Heart right ventricle (tissue), 16 donors: Measurements from ENCODE around the gene ASIC3. TPM values are rescaled to one million over a fixed set of nuclear protein-coding genes. Genes with fewer than 3 reads are reported as not detected.

Experiments used
- ATAC-seq, 8 donors: fragments of 200-7000 bp; cut with Tn5 transposase; one replicate each; pipeline ENCODE4 v1.9.1; 2020; ENCODE audit warnings: mild to moderate bottlenecking in 8 of 8, moderate library complexity in 8 of 8, moderate number of reproducible peaks in 1 of 8
- DNase-seq, 2 donors: peaks; one replicate each; pipeline ENCODE4 v3.0.0-alpha.2; 2020
- H3K27ac ChIP-seq, 10 donors: fragments of 200-600 bp; sonication (generic) in 2 of 10; one replicate each; pipeline versions ENCODE4 v1.5.0 to v1.8.0; 2020 to 2022; ENCODE audit warnings: mild to moderate bottlenecking in 3 of 10
- H3K27me3 ChIP-seq, 7 donors: fragments of 200-600 bp; one replicate each; pipeline ENCODE4 v1.8.0; 2021 to 2022; ENCODE audit warnings: mild to moderate bottlenecking in 2 of 7
- H3K36me3 ChIP-seq, 9 donors: fragments of 200-600 bp; sonication (generic) in 1 of 9; one replicate each; pipeline versions ENCODE4 v1.5.0 to v1.8.0; 2020 to 2022; ENCODE audit warnings: mild to moderate bottlenecking in 2 of 9
- H3K4me1 ChIP-seq, 9 donors: fragments of 200-600 bp; sonication (generic) in 1 of 9; one replicate each; pipeline versions ENCODE4 v1.5.0 to v1.8.0; 2020 to 2022; ENCODE audit warnings: mild to moderate bottlenecking in 4 of 9
- H3K4me3 ChIP-seq, 10 donors: fragments of 200-600 bp; sonication (generic) in 2 of 10; one replicate each; pipeline versions ENCODE4 v1.5.0 to v1.8.0; 2020 to 2022; ENCODE audit warnings: mild to moderate bottlenecking in 7 of 10, moderate library complexity in 2 of 10
- H3K9me3 ChIP-seq, 11 donors: fragments of 200-600 bp in 10 of 11; sonication (generic) in 2 of 11; one replicate each; pipeline versions ENCODE4 v1.5.0 to v1.8.0; 2013 to 2022; ENCODE audit warnings: mild to moderate bottlenecking in 2 of 11, control low read depth in 1 of 11, moderate library complexity in 1 of 11
- WGBS, 2 donors: extraction: QIAGEN DNeasy Blood & Tissue Kit; methylation state at CpG; one replicate each; pipeline ENCODE4 v1.1.7; 2013; ENCODE audit warnings: inconsistent platforms in 1 of 2; 5-methylcytosine and 5-hydroxymethylcytosine counted together
- intact Hi-C, 10 donors: fragments of 100-400 bp; cut with DNase I; formaldehyde crosslinking; loops; one replicate each; pipeline versions ENCODE4 v1.11.1 to v1.14.2; 2022
- polyA plus RNA-seq, 2 donors: library from polyadenylated mRNA; stranded (reverse); fragments of 200-250 nt; gene quantifications; one replicate each; pipeline ENCODE4 v1.2.3, GENCODE V29; 2013
- total RNA-seq, 10 donors: library from RNA; stranded (reverse); fragmentation: NEBNext Ultra II Directional in 3 of 10; extraction: Animal tissue kit (Norgen Biotek cat#: 25700) in 3 of 10; gene quantifications; one replicate each; pipeline versions ENCODE4 v1.2.1 to v1.2.4, GENCODE V29; 2021 to 2023
- TF ChIP-seq, protein P1 (sequence below), 9 donors: fragments of 200-600 bp; sonication (generic) in 2 of 9; IDR thresholded peaks; one replicate each; pipeline versions ENCODE4 v1.5.0 to v1.8.0; 2021 to 2022; ENCODE audit warnings: antibody characterized with exemption in 9 of 9, mild to moderate bottlenecking in 5 of 9, moderate library complexity in 1 of 9
- donor health status: Arrhythmogenic right ventricular cardiomyopathy.
- donor health status: ischemic (EF 13 %, LVEDD 7.1; RV severe dilation, severe dysfunction).
- donor health status: healthy with polysubstance abuse.
- donor health status: DM: no; HTN: yes; CAD: no.
- donor health status: DM: no; HTN: no; CAD: no.
- donor health status: ischemic (EF 25% LVEDD 6.9; RV normal size, moderate dysfunction).
- donor health status: ischemic (EF 25% LVEDD 5.7; RV mildly dilated, moderate dysfunction).
- donor health status: healthy.
- donor health status: DM: yes; HTN: yes; CAD: no.
- donor health status: Ischemic cardiomyopathy.
- donor health status: ischemic (EF 35%, LVEDD 5.7; RV mildly dilated, moderate dysfunction).
- donor health status: nonischemic (EF 11% LVEDD 7.7; RV severe dilation, severe dysfunction).
- donor health status: DM: yes; HTN: yes; CAD: no.
- donor health status: PGD.
- donor health status: ischemic (EF 29% LVEDD 5.4; RV normal size, mild dysfunction).
- donor health status: nonischemic (EF 23%, LVEDD 6.1; RV moderate dilation, normal function).

ASIC3 gene
- total and polyA plus RNA-seq, 12 donors = 3.2 to 38.8 (median 5.6) TPM

DNA sequence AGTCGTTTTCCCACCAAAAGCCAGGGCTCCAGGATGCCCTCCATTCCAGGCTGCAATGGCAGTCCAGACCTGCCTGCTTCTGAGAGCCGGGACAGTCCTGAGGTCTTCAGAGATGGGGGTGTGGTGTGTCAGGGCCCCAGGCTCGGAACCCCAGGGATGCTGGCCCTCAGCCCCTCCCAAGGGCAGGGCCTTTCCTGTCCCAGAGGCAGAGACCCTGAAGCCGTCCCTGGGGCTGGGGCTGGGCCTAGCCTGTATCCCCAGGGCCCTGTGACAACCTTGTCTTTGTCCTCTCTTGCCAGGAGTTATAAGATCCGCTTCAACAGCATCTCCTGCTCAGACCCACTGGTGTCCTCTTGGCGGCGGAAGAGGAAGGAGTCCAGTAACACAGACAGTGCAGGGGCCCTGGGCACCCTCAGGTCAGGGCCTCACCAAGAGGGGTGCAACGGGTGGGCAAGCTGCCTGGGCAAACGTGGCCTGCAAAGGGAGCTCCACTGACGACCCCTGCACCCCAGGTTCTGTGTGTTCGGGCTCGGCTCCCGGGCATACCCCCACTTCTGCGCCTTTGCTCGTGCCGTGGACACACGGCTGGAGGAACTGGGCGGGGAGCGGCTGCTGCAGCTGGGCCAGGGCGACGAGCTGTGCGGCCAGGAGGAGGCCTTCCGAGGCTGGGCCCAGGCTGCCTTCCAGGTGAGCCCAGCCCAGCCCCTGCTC, 41.6 kb upstream of the ASIC3 start:
- Histone ChIP-seq H3K27ac (peak overlapping the region in 9 of 10 donors; percentile 18 to 68 (median 55)), H3K9me3 (no peaks in the 10 kb centered on the region), H3K36me3 (peaks cover 0 to 48% (median 0%) of the 10 kb centered on the region in 9 donors), H3K4me3 (peak overlapping the region in 1 of 10 donors; percentile 17), H3K4me1 (peaks cover 10 to 57% (median 42%) of the 10 kb centered on the region in 9 donors), H3K27me3 (peaks cover 0 to 3% (median 0%) of the 10 kb centered on the region in 7 donors)
- intact Hi-C loops = loop anchor here in 1 of 10 donors (10.0 kb wide), 1 partner anchor 572 kb away; no protein-coding TSS in a partner anchor
- no peak for DNase-seq
- no peak for ATAC-seq
- TF ChIP-seq, protein P1, sequence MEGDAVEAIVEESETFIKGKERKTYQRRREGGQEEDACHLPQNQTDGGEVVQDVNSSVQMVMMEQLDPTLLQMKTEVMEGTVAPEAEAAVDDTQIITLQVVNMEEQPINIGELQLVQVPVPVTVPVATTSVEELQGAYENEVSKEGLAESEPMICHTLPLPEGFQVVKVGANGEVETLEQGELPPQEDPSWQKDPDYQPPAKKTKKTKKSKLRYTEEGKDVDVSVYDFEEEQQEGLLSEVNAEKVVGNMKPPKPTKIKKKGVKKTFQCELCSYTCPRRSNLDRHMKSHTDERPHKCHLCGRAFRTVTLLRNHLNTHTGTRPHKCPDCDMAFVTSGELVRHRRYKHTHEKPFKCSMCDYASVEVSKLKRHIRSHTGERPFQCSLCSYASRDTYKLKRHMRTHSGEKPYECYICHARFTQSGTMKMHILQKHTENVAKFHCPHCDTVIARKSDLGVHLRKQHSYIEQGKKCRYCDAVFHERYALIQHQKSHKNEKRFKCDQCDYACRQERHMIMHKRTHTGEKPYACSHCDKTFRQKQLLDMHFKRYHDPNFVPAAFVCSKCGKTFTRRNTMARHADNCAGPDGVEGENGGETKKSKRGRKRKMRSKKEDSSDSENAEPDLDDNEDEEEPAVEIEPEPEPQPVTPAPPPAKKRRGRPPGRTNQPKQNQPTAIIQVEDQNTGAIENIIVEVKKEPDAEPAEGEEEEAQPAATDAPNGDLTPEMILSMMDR (IDR thresholded peaks at IDR 0.05) = no peak
- 76 to 79% methylated on average over 23 of the region's 23 CpGs for WGBS, 2 donors

DNA sequence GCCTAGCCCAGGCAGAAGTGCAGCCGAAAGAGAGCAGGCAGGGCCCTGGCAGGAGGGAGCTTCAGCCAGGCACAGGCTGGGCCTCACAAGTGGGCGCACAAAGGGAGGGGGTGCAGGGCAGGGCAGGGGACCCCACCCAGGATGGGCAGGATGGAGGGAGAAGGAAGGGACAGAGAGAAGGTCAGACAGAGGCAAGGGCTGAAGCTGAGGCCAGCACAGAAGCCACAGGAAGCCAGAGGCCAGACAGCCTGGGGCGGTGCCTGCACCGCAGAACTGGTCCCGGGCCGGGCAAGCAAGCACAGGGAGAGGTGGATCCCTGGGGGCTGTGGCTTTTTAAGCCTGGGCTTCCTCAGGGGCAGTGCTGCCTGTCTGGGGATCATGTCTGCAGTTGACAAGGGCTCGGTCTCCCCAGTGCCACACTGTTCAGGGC, 40.8 kb upstream of the ASIC3 start:
- H3K27me3 ChIP-seq = peaks cover 0 to 3% (median 0%) of the 10 kb centered on the region in 7 donors
- TF ChIP-seq, protein P1 (IDR thresholded peaks at IDR 0.05) = no peak
- H3K36me3 ChIP-seq = peaks cover 0 to 46% (median 0%) of the 10 kb centered on the region in 9 donors
- DNase-seq = peak in 1 of 2 donors; percentile 43
- peak; percentile 34 to 73 (median 60) for ATAC-seq
- H3K4me3 ChIP-seq = peak overlapping the region in 2 of 10 donors; percentile 0 to 17
- H3K9me3 ChIP-seq = no peaks in the 10 kb centered on the region
- intact Hi-C loops = loop anchor here in 1 of 10 donors (10.0 kb wide), 1 partner anchor 573 kb away; no protein-coding TSS in a partner anchor
- H3K27ac ChIP-seq = peak overlapping the region; percentile 18 to 68 (median 56)
- peaks cover 10 to 64% (median 45%) of the 10 kb centered on the region in 9 donors for H3K4me1 ChIP-seq
- 55 to 70% methylated on average over 7 of the region's 7 CpGs for WGBS, 2 donors

DNA sequence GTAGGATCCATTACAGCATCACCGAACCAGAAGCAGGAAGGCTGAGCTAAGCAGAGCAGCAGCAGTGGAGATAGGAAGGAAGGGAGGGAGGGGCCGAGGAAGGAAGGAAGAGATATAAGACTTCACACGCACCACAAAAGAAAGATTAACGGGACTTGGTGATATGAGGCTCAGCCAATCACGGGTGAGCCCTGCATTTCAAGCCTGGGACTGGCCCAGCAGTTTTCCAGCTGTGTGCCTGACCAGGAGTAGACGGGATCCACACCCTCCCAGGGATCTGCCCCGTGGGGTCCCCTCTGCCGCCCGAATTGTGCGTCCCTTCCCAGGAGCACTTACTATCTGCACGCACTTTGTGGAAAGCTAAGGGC, 40.2 kb upstream of the ASIC3 start:
- peaks cover 0 to 7% (median 0%) of the 10 kb centered on the region in 7 donors for H3K27me3 ChIP-seq
- peak in 7 of 8 donors; percentile 8 to 75 (median 57) for ATAC-seq
- peaks cover 0 to 44% (median 0%) of the 10 kb centered on the region in 9 donors for H3K36me3 ChIP-seq
- intact Hi-C loops = loop anchor here in 1 of 10 donors (10.0 kb wide), 1 partner anchor 573 kb away; no protein-coding TSS in a partner anchor
- TF ChIP-seq, protein P1 (IDR thresholded peaks at IDR 0.05) = no peak
- H3K27ac ChIP-seq = peak overlapping the region in 8 of 10 donors; percentile 7 to 66 (median 52)
- 29 to 37% methylated on average over 11 of the region's 11 CpGs for WGBS, 2 donors
- peak in 1 of 2 donors; percentile 56 for DNase-seq
- no peaks in the 10 kb centered on the region for H3K9me3 ChIP-seq
- peak overlapping the region in 7 of 10 donors; percentile 10 to 42 (median 38) for H3K4me3 ChIP-seq
- peaks cover 10 to 71% (median 50%) of the 10 kb centered on the region in 9 donors for H3K4me1 ChIP-seq

DNA sequence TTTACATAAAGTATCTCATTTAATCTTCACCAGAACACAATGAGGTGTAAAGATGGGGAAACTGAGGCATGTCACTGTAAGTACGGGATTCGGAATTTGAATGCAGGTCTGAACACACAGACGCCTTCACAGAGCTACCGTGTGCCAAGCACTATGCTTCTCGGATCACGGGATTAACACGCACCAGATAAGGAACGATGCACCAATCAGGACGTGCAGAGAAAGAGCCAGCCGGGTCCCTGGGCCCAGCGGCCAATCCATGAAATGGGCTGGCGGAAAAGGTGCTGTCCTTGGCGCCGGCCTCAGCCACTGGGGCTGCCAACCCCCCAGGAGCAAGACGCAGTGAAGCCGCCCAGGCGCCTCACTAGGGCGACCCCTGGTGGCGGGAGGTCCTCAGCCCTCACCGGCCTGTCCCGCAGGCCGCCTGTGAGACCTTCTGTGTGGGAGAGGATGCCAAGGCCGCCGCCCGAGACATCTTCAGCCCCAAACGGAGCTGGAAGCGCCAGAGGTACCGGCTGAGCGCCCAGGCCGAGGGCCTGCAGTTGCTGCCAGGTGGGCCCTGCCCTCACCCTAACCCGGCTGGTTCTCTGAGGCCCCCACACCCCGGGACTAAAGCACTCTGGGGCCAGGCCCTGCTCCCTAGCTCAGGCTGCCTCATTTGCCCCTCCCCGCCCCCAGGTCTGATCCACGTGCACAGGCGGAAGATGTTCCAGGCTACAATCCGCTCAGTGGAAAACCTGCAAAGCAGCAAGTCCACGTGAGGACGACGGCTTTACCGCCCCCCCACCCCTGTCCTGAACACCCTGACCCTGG, 39.6 kb upstream of the ASIC3 start:
- intact Hi-C loops = loop anchor here in 1 of 10 donors (10.0 kb wide), 1 partner anchor 574 kb away; no protein-coding TSS in a partner anchor
- peak overlapping the region in 7 of 10 donors; percentile 10 to 42 (median 38) for H3K4me3 ChIP-seq
- peaks cover 10 to 76% (median 56%) of the 10 kb centered on the region in 9 donors for H3K4me1 ChIP-seq
- peak; percentile 72 to 88 for DNase-seq
- H3K27me3 ChIP-seq = peaks cover 0 to 13% (median 0%) of the 10 kb centered on the region in 7 donors
- TF ChIP-seq, protein P1 (IDR thresholded peaks at IDR 0.05) = peak; percentile 60 to 89 (median 82)
- H3K36me3 ChIP-seq = peaks cover 0 to 40% (median 0%) of the 10 kb centered on the region in 9 donors
- 38 to 42% methylated on average over 40 of the region's 40 CpGs for WGBS, 2 donors
- no peaks in the 10 kb centered on the region for H3K9me3 ChIP-seq
- ATAC-seq = peak; percentile 51 to 79 (median 72)
- H3K27ac ChIP-seq = peak overlapping the region in 8 of 10 donors; percentile 7 to 66 (median 47)
